Sigmoid colon (tissue), 4 donors: ENCODE data around the gene CD84.

ENCODE experiments used
- CTCF ChIP-seq, 4 experiments: fragments of 450-650 bp in 3 of 4; fragments of 200-600 bp in 1 of 4; IDR thresholded peaks; one replicate each; pipeline ENCODE4 v1.5.1; 2016 to 2019; ENCODE audit warnings: antibody characterized with exemption in 4 of 4, mild to moderate bottlenecking in 3 of 4, moderate library complexity in 2 of 4
- EP300 ChIP-seq, 4 donors: sonication (generic); formaldehyde crosslinking; IDR thresholded peaks; one replicate each; pipeline ENCODE4 v1.6.1; 2017; ENCODE audit warnings: antibody characterized with exemption in 4 of 4
- POLR2AphosphoS5 ChIP-seq, 4 donors: sonication (generic); formaldehyde crosslinking; IDR thresholded peaks; one replicate each; pipeline ENCODE4 v1.6.1; 2017; ENCODE audit warnings: antibody characterized with exemption in 4 of 4

- TF ChIP-seq CTCF (IDR thresholded peaks at IDR 0.05), result no peak
- TF ChIP-seq POLR2AphosphoS5 (IDR thresholded peaks at IDR 0.05), result no peak
- no peak for TF ChIP-seq EP300 (IDR thresholded peaks at IDR 0.05)
These were observed 57.2 kb downstream of the CD84 start for GRCh38 chr1:160522136-160522535.
